Natural killer cell (primary cell): ENCODE results near the gene CACNB3. TPM values are rescaled to one million over a fixed set of nuclear protein-coding genes. Genes with fewer than 3 reads are reported as not detected.

Experiments
- ATAC-seq, 3 donors: fragments of 150-1000 bp in 2 of 3; fragments of 200-7000 bp in 1 of 3; cut with Tn5 transposase; 1 replicate in 1 of 3; 2 replicates in 2 of 3; pipeline ENCODE4 v1.10.0; 2021; ENCODE audit warnings: mild to moderate bottlenecking in 2 of 3, moderate library complexity in 2 of 3
- DNase-seq, 2 donors: peaks; one replicate each; pipeline versions ENCODE4 v3.0.0 to v3.0.0-alpha.2; 2013 to 2021; ENCODE audit warnings: mixed read lengths in 1 of 2
- H3K27ac ChIP-seq: one replicate; pipeline ENCODE4 v1.5.1; 2013; ENCODE audit warnings: mild to moderate bottlenecking, low read length
- H3K27me3 ChIP-seq: one replicate; pipeline ENCODE4 v1.6.1; 2013; ENCODE audit warnings: low read length; ENCODE audit not compliant: control insufficient read depth, insufficient read depth
- H3K36me3 ChIP-seq: one replicate; pipeline ENCODE4 v1.6.1; 2013; ENCODE audit warnings: low read length; ENCODE audit not compliant: control insufficient read depth, insufficient read depth
- H3K4me1 ChIP-seq: one replicate; pipeline ENCODE4 v1.6.1; 2013; ENCODE audit warnings: low read length; ENCODE audit not compliant: control insufficient read depth, insufficient read depth
- H3K4me3 ChIP-seq: one replicate; pipeline ENCODE4 v1.5.1; 2013; ENCODE audit warnings: low read length
- H3K9me3 ChIP-seq: one replicate; pipeline ENCODE4 v1.6.1; 2013; ENCODE audit warnings: low read length; ENCODE audit not compliant: control insufficient read depth, insufficient read depth
- H3K27ac Mint-ChIP-seq, 2 donors: one replicate each; pipeline ENCODE4 v1.8.0; 2022; ENCODE audit warnings: mild to moderate bottlenecking in 2 of 2, mixed read lengths in 2 of 2, moderate library complexity in 1 of 2
- H3K27me3 Mint-ChIP-seq, 2 donors: one replicate each; pipeline ENCODE4 v1.8.0; 2022; ENCODE audit warnings: low read depth in 2 of 2, mixed read lengths in 2 of 2
- H3K36me3 Mint-ChIP-seq: one replicate; pipeline ENCODE4 v1.8.0; 2022; ENCODE audit warnings: mixed read lengths
- H3K4me1 Mint-ChIP-seq, 2 donors: one replicate each; pipeline ENCODE4 v1.8.0; 2022; ENCODE audit warnings: mixed read lengths in 2 of 2
- H3K4me3 Mint-ChIP-seq: one replicate; pipeline ENCODE4 v1.8.0; 2022; ENCODE audit warnings: mild to moderate bottlenecking, moderate library complexity, mixed read lengths
- H3K9me3 Mint-ChIP-seq, 2 donors: one replicate each; pipeline ENCODE4 v1.8.0; 2022; ENCODE audit warnings: mixed read lengths in 2 of 2
- WGBS: methylation state at CpG from one replicate; pipeline ENCODE4 v1.1.7; 2013; ENCODE audit warnings: missing lambda C conversion rate; ENCODE audit not compliant: insufficient coverage; 5-methylcytosine and 5-hydroxymethylcytosine counted together
- intact Hi-C: fragments of 100-400 bp; cut with micrococcal nuclease; formaldehyde crosslinking; loops from one replicate; pipeline ENCODE4 v1.14.2; 2022
- total RNA-seq, 4 donors: library from RNA; stranded (reverse); fragments of 120-200 nt in 1 of 4; gene quantifications; one replicate each; pipeline versions ENCODE4 v1.2.3 to v1.2.4, GENCODE V29; 2013 to 2022
- TF ChIP-seq, protein P1 (sequence below): fragments of 200-600 bp; IDR thresholded peaks from one replicate; pipeline ENCODE4 v1.8.0; 2022; ENCODE audit warnings: antibody characterized with exemption

Gene CACNB3
- total RNA-seq, 3 donors from 2014 or later (not counting 1 experiment from before 2014, with no cell fraction given): 7.2 to 12.4 (median 12.2) TPM

DNA sequence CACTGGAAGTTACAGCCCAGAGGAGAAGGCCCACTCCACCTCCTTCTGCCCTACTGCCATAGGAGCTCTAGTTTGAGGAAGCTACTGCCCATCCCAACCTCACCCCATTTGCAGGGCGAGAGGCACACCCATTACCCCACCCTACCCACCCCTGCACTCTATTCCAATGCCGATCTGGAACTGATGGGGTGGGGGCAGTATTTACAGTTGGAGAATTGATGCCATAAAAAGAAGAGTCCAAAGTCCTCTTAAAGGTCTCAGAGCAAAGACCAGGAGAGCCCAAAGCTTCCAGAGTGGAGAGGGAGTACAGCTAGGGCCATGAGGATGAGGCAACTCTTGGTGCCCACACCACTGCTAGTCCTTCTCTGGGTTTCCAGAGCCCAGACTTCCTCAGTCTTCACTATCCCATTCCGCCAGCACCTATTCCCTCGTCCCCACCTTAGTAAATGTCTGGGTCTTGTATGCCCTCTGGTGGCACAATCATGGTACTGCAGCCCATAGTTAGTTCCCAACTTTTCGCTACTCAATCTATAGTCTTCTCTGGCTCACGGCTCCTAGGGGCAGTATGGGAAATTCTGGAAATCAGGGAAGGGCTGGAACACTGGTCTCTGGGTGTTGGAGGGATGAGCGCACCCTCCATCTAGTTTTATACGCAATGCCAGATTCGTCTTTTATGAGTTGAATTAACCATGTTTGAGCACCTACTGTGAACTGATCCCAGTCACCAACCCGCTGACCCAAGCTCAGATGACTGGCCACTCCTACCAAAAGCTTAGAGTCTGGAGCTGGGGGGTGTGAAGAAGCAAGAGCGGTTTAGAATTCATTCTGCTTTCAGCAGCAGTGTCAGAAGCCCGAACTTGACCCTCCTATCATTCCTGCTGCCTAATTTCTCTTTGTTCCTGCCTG lies 22.5 kb upstream of the CACNB3 start:
- Mint-ChIP-seq H3K27ac (no peak overlapping the region), H3K4me1 (peaks cover 8 to 19% of the 10 kb centered on the region in 2 donors), H3K36me3 (no peaks in the 10 kb centered on the region), H3K27me3 (peaks cover 0 to 10% of the 10 kb centered on the region in 2 donors), H3K9me3 (no peaks in the 10 kb centered on the region), H3K4me3 (no peak overlapping the region)
- H3K4me1 ChIP-seq: peaks cover 4% of the 10 kb centered on the region
- WGBS: 39% methylated on average over 9 of the region's 12 CpGs
- DNase-seq: peak; percentile 42 to 80
- intact Hi-C loops: loop anchor here (1.0 kb wide), 1 partner anchor 43 kb away; no protein-coding TSS in a partner anchor
- no peak overlapping the region for H3K27ac ChIP-seq
- no peaks in the 10 kb centered on the region for H3K36me3 ChIP-seq
- no peaks in the 10 kb centered on the region for H3K9me3 ChIP-seq
- H3K27me3 ChIP-seq: no peaks in the 10 kb centered on the region
- peak; percentile 76 to 92 (median 89) for ATAC-seq
- TF ChIP-seq, protein P1, sequence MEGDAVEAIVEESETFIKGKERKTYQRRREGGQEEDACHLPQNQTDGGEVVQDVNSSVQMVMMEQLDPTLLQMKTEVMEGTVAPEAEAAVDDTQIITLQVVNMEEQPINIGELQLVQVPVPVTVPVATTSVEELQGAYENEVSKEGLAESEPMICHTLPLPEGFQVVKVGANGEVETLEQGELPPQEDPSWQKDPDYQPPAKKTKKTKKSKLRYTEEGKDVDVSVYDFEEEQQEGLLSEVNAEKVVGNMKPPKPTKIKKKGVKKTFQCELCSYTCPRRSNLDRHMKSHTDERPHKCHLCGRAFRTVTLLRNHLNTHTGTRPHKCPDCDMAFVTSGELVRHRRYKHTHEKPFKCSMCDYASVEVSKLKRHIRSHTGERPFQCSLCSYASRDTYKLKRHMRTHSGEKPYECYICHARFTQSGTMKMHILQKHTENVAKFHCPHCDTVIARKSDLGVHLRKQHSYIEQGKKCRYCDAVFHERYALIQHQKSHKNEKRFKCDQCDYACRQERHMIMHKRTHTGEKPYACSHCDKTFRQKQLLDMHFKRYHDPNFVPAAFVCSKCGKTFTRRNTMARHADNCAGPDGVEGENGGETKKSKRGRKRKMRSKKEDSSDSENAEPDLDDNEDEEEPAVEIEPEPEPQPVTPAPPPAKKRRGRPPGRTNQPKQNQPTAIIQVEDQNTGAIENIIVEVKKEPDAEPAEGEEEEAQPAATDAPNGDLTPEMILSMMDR: peak; percentile 93
- H3K4me3 ChIP-seq: no peak overlapping the region

DNA sequence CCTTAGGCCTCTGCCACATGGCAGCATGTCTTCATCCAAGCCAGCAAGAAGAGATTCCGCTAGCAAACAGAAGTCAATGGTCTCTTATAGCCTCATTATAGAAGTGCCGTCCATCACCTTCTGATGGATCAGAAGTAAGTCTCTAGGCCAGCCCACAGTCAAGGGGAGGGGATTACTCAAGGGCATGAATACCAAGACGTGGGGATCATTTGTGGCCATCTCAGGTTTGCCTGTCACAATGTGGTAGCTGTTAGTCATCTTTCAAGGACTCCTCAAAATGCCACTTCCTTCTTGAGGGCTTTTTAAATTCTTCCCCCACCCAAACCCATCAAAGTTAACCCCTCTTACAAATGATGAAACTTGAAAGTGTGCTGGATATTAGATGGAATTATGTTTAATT lies 21.3 kb upstream of the CACNB3 start:
- Mint-ChIP-seq H3K36me3 (no peaks in the 10 kb centered on the region), H3K4me3 (no peak overlapping the region), H3K27me3 (peaks cover 0 to 7% of the 10 kb centered on the region in 2 donors), H3K9me3 (no peaks in the 10 kb centered on the region), H3K27ac (no peak overlapping the region), H3K4me1 (peaks cover 8 to 19% of the 10 kb centered on the region in 2 donors)
- DNase-seq (no peak), ATAC-seq (peak in 2 of 3 donors; percentile 45 to 59)
- no peak overlapping the region for H3K27ac ChIP-seq
- H3K27me3 ChIP-seq: no peaks in the 10 kb centered on the region
- TF ChIP-seq, protein P1: no peak
- H3K4me3 ChIP-seq: no peak overlapping the region
- WGBS: 44% methylated on average over 3 of the region's 3 CpGs
- H3K9me3 ChIP-seq: no peaks in the 10 kb centered on the region
- H3K4me1 ChIP-seq: peaks cover 4% of the 10 kb centered on the region
- intact Hi-C loops: loop anchor here (1.0 kb wide), 1 partner anchor 44 kb away; no protein-coding TSS in a partner anchor
- no peaks in the 10 kb centered on the region for H3K36me3 ChIP-seq

DNA sequence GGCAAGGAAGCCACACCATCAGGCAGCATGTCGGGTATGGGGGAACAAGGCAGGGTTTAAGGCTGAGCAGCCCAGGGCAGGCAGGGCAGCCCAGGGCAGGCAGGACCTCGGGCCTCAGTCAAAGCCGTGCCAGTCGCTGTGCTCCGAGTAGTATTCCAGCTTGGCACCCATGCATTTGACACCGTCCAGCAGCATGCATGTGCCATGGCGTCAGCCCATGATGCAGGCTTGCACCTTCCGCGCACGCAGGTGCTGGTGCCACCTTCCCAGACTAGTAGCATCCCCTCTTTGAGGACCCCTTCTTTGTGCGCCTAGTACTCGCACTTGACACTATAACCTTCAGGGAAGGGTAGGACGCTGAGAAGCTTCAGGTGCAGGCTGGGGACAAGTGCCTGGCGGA lies 17.8 kb upstream of the CACNB3 start:
- peaks cover 12 to 13% of the 10 kb centered on the region in 2 donors for H3K4me1 Mint-ChIP-seq
- peaks cover 4% of the 10 kb centered on the region for H3K4me1 ChIP-seq
- no peaks in the 10 kb centered on the region for H3K27me3 Mint-ChIP-seq
- H3K27me3 ChIP-seq: no peaks in the 10 kb centered on the region
- H3K36me3 ChIP-seq: no peaks in the 10 kb centered on the region
- ATAC-seq (no peak), DNase-seq (no peak)
- TF ChIP-seq, protein P1: no peak
- H3K36me3 Mint-ChIP-seq: no peaks in the 10 kb centered on the region
- H3K9me3 Mint-ChIP-seq: no peaks in the 10 kb centered on the region
- 93% methylated on average over 14 of the region's 14 CpGs for WGBS
- no peak overlapping the region for H3K27ac Mint-ChIP-seq
- intact Hi-C loops: no loop called here
- H3K4me3 Mint-ChIP-seq: no peak overlapping the region
- no peak overlapping the region for H3K4me3 ChIP-seq
- H3K27ac ChIP-seq: no peak overlapping the region
- no peaks in the 10 kb centered on the region for H3K9me3 ChIP-seq
